Neural cell (in vitro differentiated cells): ENCODE results near the gene SHISA5. TPM values are rescaled to one million over a fixed set of nuclear protein-coding genes. Genes with fewer than 3 reads are reported as not detected.

Experiments used
- H2AFZ ChIP-seq: fragments of 200-600, 300-800 bp; sonication (generic), shearing (Covaris generic); 2 replicates; pipeline ENCODE4 v1.6.0; 2014; ENCODE audit warnings: low read depth, mild to moderate bottlenecking, antibody characterized with exemption, low read length, moderate library complexity
- H3F3A ChIP-seq: fragments of 200-600 bp; shearing (Covaris generic); 2 replicates; pipeline ENCODE4 v1.6.1; 2016; ENCODE audit warnings: mild to moderate bottlenecking, moderate library complexity, mixed read lengths, antibody characterized with exemption, low read length; ENCODE audit not compliant: insufficient read depth, poor library complexity, severe bottlenecking
- H3K27ac ChIP-seq: fragments of 200-600, 300-800 bp; sonication (generic), shearing (Covaris generic); 2 replicates; pipeline ENCODE4 v1.5.1; 2014; ENCODE audit warnings: mild to moderate bottlenecking, low read length, moderate library complexity
- H3K27me3 ChIP-seq: fragments of 300-800, 200-600 bp; sonication (generic), shearing (Covaris generic); 2 replicates; pipeline ENCODE4 v1.6.0; 2014; ENCODE audit warnings: mild to moderate bottlenecking, low read depth, low read length, moderate library complexity; ENCODE audit not compliant: insufficient read depth
- H3K36me3 ChIP-seq: fragments of 300-800, 200-600 bp; sonication (generic), shearing (Covaris generic); 2 replicates; pipeline ENCODE4 v1.5.1; 2014; ENCODE audit warnings: mild to moderate bottlenecking, antibody characterized with exemption, low read length, moderate library complexity; ENCODE audit not compliant: insufficient read depth
- H3K4me2 ChIP-seq: fragments of 300-800, 200-600 bp; sonication (generic), shearing (Covaris generic); 2 replicates; pipeline ENCODE4 v1.6.0; 2014; ENCODE audit warnings: mild to moderate bottlenecking, low read length
- H3K4me3 ChIP-seq: fragments of 300-800, 200-600 bp; sonication (generic), shearing (Covaris generic); 2 replicates; pipeline ENCODE4 v1.5.1; 2014; ENCODE audit warnings: mild to moderate bottlenecking, low read length, moderate library complexity
- H3K79me2 ChIP-seq: fragments of 200-600 bp; shearing (Covaris generic); replicated peaks from 2 replicates; pipeline ENCODE4 v1.6.0; 2014; ENCODE audit warnings: mild to moderate bottlenecking, low read length, moderate library complexity; ENCODE audit not compliant: insufficient read depth
- H3K9ac ChIP-seq: fragments of 300-800, 200-600 bp; sonication (generic), shearing (Covaris generic); 2 replicates; pipeline ENCODE4 v1.6.1; 2016; ENCODE audit warnings: mild to moderate bottlenecking, low read length, mixed read lengths
- H3K9me2 ChIP-seq: fragments of 200-600 bp; shearing (Covaris generic); 2 replicates; pipeline ENCODE4 v1.6.1; 2016; ENCODE audit warnings: mild to moderate bottlenecking, low read length, mixed read lengths; ENCODE audit not compliant: insufficient read depth
- H3K9me3 ChIP-seq: fragments of 200-600, 300-800 bp; sonication (generic), shearing (Covaris generic); 2 replicates; pipeline ENCODE4 v1.6.1; 2016; ENCODE audit warnings: mild to moderate bottlenecking, mixed run types, low read length, moderate library complexity, mixed read lengths
- H4K20me1 ChIP-seq: fragments of 200-600 bp; shearing (Covaris generic); 2 replicates; pipeline ENCODE4 v1.6.1; 2016; ENCODE audit warnings: mild to moderate bottlenecking, mixed run types; ENCODE audit not compliant: insufficient read depth
- CTCF ChIP-seq: fragments of 450-650 bp; IDR thresholded peaks from 2 replicates; pipeline ENCODE4 v1.5.1; 2014; ENCODE audit warnings: antibody characterized with exemption, mild to moderate bottlenecking, moderate library complexity; ENCODE audit not compliant: poor library complexity, severe bottlenecking
- EP300 ChIP-seq: fragments of 450-650 bp; conservative IDR thresholded peaks from 2 replicates; pipeline ENCODE4 v1.6.1; 2014; ENCODE audit warnings: antibody characterized with exemption, mild to moderate bottlenecking, moderate library complexity; ENCODE audit not compliant: poor library complexity, severe bottlenecking
- EZH2 ChIP-seq: fragments of 200-600, 300-800 bp; shearing (Covaris generic), sonication (generic); IDR thresholded peaks from 2 replicates; pipeline ENCODE4 v1.6.1; 2014; ENCODE audit warnings: antibody characterized with exemption, low read length, borderline replicate concordance, mild to moderate bottlenecking; ENCODE audit not compliant: insufficient read depth, poor library complexity, severe bottlenecking
- MXI1 ChIP-seq: fragments of 450-650 bp; conservative IDR thresholded peaks from 2 replicates; pipeline ENCODE4 v1.6.1; 2014; ENCODE audit warnings: antibody characterized with exemption, mild to moderate bottlenecking; ENCODE audit not compliant: poor library complexity, severe bottlenecking
- POLR2AphosphoS5 ChIP-seq: IDR thresholded peaks from 2 replicates; pipeline ENCODE4 v1.6.1; 2012
- RAD21 ChIP-seq: fragments of 450-650 bp; conservative IDR thresholded peaks from 2 replicates; pipeline ENCODE4 v1.6.1; 2014; ENCODE audit warnings: antibody characterized with exemption, mild to moderate bottlenecking, moderate library complexity
- REST ChIP-seq: IDR thresholded peaks from 2 replicates; pipeline ENCODE4 v1.6.1; 2012; ENCODE audit warnings: borderline replicate concordance
- SMC3 ChIP-seq: fragments of 450-650 bp; conservative IDR thresholded peaks from 2 replicates; pipeline ENCODE4 v1.6.1; 2014; ENCODE audit warnings: antibody characterized with exemption, mild to moderate bottlenecking, moderate library complexity; ENCODE audit not compliant: poor library complexity
- polyA plus RNA-seq: library from polyadenylated mRNA; depleted of rRNA; stranded (reverse); fragments of >200 nt; gene quantifications from 2 replicates; pipeline ENCODE4 v1.2.3, GENCODE V29; 2014

The SHISA5 gene
- polyA plus RNA-seq, 1 donor from 2014 or later, result 121 TPM

- Histone ChIP-seq H3K79me2 (peaks cover 15% of the 10 kb centered on the region), H3K4me3 (no peak overlapping the region), H3K27ac (no peak overlapping the region)
Observed at GRCh38 chr3:48468329-48468731, 35.6 kb downstream of the SHISA5 start.

GRCh38 chr3:48467473-48468267, 36.3 kb downstream of the SHISA5 start:
- Histone ChIP-seq H3K36me3 (no peaks in the 10 kb centered on the region), H3K27me3 (no peaks in the 10 kb centered on the region), H3K9ac (no peak overlapping the region), H3K4me2 (no peak overlapping the region), H4K20me1 (no peaks in the 10 kb centered on the region), H3F3A (no peaks in the 10 kb centered on the region), H3K9me3 (no peaks in the 10 kb centered on the region), H3K4me3 (no peak overlapping the region), H3K9me2 (no peaks in the 10 kb centered on the region), H2AFZ (no peak overlapping the region), H3K79me2 (peaks cover 13% of the 10 kb centered on the region), H3K27ac (no peak overlapping the region)
- TF ChIP-seq POLR2AphosphoS5 (no peak), SMC3 (no peak), REST (no peak), CTCF (no peak), RAD21 (no peak)

More at GRCh38 chr3:48468329-48468731, 35.6 kb downstream of the SHISA5 start:
- Histone ChIP-seq H4K20me1 (no peaks in the 10 kb centered on the region), H3K9me3 (no peaks in the 10 kb centered on the region), H2AFZ (no peak overlapping the region), H3K9ac (no peak overlapping the region), H3K27me3 (no peaks in the 10 kb centered on the region), H3K9me2 (no peaks in the 10 kb centered on the region), H3F3A (no peaks in the 10 kb centered on the region), H3K36me3 (no peaks in the 10 kb centered on the region), H3K4me2 (no peak overlapping the region)
- TF ChIP-seq REST (no peak), RAD21 (no peak), CTCF (no peak), EZH2 (no peak), SMC3 (no peak), MXI1 (no peak), EP300 (no peak), POLR2AphosphoS5 (no peak)
